ENCODE data around the gene DBF4B.
A peak's percentile ranks its signal among the peaks of the same experiment; 100 is the strongest.

DBF4B gene

GRCh38 chr17:44777394-44778348, 69.2 kb downstream of the DBF4B start:
- DNase-seq (ENCODE audit: low read depth in 2 of 2), result no peak

DNA sequence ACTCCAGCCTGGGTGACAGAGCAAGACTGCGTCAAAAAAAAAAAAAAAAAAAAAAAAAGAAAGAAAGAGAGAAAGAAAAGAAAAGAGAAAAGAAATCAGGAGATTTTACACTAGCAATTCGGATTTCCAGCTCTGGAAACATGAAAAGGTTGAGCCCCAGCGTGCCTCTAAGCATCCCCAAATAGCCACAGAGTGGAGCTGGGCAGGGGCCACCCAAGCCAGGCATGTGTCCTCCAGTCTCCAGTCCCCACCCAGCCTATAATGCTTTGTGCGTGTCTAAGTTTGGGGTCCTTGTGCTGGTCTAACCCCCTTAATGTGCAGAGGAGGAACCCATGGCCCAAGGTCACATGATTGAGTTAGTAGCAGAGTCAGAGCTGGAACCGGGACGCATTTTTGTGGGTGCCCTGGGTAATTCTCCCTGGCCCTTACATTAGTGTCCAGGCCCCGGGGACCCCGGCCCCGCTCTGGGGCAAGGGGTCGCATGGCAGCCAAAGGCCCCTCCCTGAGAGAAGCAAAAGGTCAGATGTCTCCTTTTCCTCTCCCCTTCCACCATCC, 70.3 kb downstream of the DBF4B start:
- DNase-seq (ENCODE audit: low read depth in 2 of 2), result no peak

DNA sequence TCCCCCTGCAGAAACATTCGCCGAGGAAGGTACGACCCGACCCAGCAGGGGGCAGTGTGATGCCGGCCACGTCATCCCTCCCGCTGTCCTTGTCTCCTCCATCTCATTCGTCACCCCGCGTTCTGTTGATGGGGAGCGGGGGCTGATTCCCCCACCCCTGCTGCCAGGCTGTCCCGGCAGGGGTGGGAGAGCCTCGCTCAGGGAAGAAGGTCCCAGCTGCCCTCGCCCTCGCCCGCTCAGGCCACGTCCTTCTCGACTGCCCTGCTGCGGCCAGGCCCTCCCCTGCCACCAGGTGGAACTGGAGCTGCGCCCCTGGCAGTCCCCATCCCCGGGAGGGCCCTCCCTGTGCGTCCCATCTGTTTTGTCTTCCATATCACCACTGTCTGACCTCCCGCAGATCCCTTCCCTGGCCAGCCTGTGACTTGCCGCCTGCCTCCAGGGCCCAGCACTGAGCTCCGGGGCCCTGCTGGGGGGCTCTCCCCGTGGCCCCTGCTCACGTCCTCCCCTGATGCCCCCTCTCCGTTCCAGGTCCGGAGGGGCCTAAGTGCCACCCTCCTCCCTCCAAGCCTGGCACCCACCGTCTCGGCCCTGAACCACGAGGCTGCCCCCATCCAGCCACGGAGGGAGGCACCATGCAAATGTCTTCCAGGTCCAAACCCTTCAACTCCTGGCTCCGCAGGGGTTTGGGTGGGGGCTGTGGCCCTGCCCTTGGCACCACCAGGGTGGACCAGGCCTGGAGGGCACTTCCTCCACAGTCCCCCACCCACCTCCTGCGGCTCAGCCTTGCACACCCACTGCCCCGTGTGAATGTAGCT, 71.0 kb downstream of the DBF4B start:
- DNase-seq (ENCODE audit: low read depth in 2 of 2), result peak; percentile 55 to 81

GRCh38 chr17:44780161-44780560, 71.7 kb downstream of the DBF4B start:
- no peak for DNase-seq (ENCODE audit: low read depth in 2 of 2)

- DNase-seq (ENCODE audit: low read depth in 2 of 2), result no peak
Measured at GRCh38 chr17:44780845-44781480, 72.5 kb downstream of the DBF4B start.

DNA sequence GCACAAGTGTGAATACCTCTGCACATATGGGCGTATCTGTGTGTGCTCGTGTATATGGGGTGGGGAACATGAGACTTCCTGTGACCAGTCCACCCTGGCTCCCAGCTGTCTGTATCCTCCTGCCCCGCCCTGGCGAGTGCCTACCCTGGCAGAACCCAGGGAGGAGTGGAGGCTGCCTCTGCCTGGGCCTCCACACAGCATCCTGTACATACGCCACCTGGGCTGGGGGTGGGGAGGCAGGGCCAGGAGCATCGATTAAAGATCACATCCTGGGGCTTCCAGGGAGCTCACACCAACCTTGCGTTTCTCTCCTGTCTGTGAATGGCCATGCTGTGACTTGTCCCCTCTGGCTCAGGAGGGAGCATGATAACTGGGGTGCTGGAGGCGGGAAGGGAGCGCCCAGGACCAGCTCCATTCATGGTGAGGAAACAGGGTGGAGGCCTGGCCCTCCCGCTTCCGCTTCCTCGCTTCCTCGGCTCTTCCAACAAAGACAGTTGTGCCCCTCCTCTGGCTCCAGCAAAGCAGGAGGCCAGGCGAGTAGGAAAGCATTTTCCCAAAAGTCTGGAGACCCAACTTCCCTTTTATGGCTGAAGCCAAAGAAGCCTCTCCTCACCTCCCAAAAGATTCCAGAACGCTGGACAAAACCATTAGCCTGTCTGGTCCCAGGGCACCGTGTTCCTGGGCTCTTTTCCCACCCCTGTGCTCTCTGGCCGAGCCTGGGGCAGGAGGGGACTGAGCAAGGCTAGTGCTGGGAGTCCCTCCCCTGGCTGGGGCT, 73.3 kb downstream of the DBF4B start:
- DNase-seq (ENCODE audit: low read depth in 2 of 2), result no peak

GRCh38 chr17:44782326-44782850, 73.9 kb downstream of the DBF4B start:
- no peak for DNase-seq (ENCODE audit: low read depth in 2 of 2)

GRCh38 chr17:44785921-44786320, 77.5 kb downstream of the DBF4B start:
- no peak for DNase-seq (ENCODE audit: low read depth in 2 of 2)

GRCh38 chr17:44786551-44787081, 78.2 kb downstream of the DBF4B start:
- no peak for DNase-seq (ENCODE audit: low read depth in 2 of 2)

- DNase-seq (ENCODE audit: low read depth in 2 of 2), result no peak
Measured at GRCh38 chr17:44787271-44787940, 78.9 kb downstream of the DBF4B start.

DNA sequence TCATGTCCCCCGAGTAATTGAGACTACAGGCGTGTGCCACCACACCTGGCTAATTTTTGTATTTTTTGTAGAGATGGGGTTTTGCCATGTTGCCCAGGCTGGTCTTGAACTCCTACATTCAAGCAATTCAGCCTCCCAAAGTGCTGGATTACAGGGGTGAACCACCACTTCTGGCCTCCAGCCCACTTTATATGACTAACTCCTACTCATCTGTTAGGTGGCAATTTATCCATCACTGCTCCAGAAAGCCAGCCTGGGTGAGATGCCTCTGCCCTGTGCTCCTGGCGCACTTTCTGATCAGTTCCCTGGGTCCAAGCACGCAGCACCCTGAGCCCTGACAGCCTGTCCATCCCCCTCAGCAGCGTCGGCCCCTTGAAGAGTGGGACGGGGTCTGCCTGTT, 79.7 kb downstream of the DBF4B start:
- DNase-seq (ENCODE audit: low read depth in 2 of 2), result no peak

- no peak for DNase-seq (ENCODE audit: low read depth in 2 of 2)
Measured at GRCh38 chr17:44792276-44792675, 83.8 kb downstream of the DBF4B start.

GRCh38 chr17:44793885-44794842, 85.7 kb downstream of the DBF4B start:
- no peak for DNase-seq (ENCODE audit: low read depth in 2 of 2)

DNA sequence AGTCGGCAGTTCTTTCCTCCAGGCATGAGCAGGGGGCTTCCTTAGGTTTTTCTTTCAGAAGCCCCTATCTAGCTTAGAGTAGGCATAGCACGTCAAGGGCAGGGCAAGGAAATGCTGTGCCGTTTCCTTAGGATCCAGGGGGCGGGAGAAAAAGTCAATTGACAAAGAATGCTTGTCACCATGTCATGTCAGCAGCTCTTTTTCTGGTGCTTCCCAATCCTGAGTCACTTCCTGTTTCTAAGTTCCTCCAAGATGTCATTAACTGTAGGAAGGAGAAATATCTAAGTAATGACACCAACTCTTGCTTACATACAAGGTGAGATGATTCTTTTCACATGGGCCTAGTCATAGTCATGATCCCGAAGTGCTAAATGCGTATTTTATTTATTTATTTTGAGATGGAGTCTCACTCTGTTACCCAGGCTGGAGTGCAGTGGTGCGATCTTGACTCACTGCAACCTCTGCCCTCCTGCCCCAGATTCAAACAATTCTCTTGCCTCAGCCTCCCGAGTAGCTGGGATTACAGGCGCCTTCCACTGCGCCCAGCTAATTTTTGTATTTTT, 86.5 kb downstream of the DBF4B start:
- DNase-seq (ENCODE audit: low read depth in 2 of 2), result no peak

GRCh38 chr17:44795421-44795820, 87.0 kb downstream of the DBF4B start:
- DNase-seq (ENCODE audit: low read depth in 2 of 2), result no peak

DNA sequence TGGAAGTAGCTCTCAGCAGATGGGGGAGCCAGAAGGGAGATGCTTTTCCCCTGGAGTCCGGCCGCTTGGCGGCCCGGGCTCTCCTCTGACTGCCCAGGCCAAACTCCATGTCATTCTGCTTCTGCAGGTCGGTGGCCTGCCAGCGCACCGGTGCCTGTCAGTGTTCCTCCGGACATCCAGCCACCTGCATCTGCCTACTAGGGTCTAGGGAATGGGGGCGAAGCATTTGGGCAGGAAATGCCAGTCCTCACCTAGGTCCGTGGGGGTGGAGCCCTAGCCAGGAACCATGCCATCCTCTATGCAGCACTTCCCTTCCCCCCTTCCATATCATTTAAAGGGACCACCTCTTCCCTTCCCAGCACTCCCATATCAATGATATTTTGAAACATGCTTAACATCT, 87.5 kb downstream of the DBF4B start:
- DNase-seq (ENCODE audit: low read depth in 2 of 2), result no peak

DNA sequence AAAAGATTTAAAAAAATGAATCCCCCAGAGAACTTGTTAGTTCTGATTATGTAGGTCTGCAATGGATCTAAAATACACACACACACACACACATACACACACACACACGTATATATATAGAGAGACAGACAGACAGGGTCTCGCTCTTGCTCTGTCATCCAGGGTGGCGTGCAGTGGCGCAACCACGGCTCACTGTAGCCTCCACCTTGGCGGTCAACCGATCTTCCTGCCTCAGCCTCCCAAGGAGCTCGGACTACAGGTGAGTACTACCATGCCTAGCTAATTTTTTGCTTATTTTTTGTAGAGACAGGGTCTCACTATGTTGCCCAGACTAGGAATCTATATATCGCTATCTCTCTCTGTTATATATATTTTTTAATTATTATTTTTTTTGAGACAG, 88.3 kb downstream of the DBF4B start:
- DNase-seq (ENCODE audit: low read depth in 2 of 2), result no peak

DNA sequence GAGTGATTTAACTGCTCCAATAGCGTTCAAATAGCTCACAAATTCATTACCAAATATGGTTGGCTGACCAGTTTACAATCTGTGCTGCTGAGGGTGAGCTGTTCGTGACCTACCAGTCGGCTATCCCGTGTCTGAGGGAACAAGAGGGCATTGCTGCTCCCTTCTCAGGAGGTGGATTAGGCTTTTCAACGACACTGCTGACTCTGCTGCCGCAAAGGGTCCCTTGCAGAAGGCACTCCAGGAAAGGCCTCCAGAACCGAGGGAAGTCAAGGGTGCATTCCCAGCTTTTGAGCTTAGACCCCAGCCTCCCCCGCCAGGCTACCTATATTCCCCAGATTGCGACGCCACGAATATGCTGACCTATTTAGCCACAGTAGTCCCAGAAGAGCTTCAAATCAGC, 89.3 kb downstream of the DBF4B start:
- DNase-seq (ENCODE audit: low read depth in 2 of 2), result no peak

DNA sequence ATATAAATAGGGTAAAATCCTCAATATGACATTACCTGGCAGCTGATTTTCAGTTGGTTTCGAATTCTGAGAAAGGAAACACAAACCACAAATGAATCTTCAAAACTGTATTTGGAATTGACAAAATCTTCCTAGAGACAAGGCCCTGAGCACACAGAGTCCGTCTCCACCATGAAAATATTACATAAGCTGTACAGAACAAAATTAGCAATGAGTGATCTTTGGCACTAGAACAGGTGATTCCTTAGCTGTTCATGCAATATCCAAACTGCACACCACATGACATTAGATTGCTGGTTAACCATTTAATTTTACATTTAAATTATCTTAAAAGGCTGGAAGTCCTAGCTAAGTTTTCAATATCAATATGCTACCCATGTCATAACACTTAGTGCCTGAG, 89.9 kb downstream of the DBF4B start:
- no peak for DNase-seq (ENCODE audit: low read depth in 2 of 2)

Measured in stimulated activated CD4-positive, alpha-beta T cell treated with anti-CD3 and anti-CD28 coated beads, Interleukin-1b, Interleukin-23, amount 100 ng/mL, for 1 hour (primary cell).